Left ventricle myocardium inferior (tissue), 1 donor: ENCODE measurements around the gene SCARB2. TPM values are rescaled to one million over a fixed set of nuclear protein-coding genes. Genes with fewer than 3 reads are reported as not detected.

Experiments
- DNase-seq: peaks from one replicate; pipeline ENCODE4 v3.0.0-alpha.2; 2020
- H3K27ac ChIP-seq: fragments of 200-600 bp; replicated peaks from 2 replicates; pipeline ENCODE4 v1.8.0; 2021
- H3K27me3 ChIP-seq: fragments of 200-600 bp; 2 replicates; pipeline ENCODE4 v1.8.0; 2021; ENCODE audit warnings: low read depth
- H3K36me3 ChIP-seq: fragments of 200-600 bp; 2 replicates; pipeline ENCODE4 v1.8.0; 2021
- H3K4me1 ChIP-seq: fragments of 200-600 bp; 2 replicates; pipeline ENCODE4 v1.8.0; 2021
- H3K4me3 ChIP-seq: fragments of 200-600 bp; 2 replicates; pipeline ENCODE4 v1.8.0; 2021; ENCODE audit warnings: mild to moderate bottlenecking, moderate library complexity
- H3K9me3 ChIP-seq: fragments of 200-600 bp; replicated peaks from 2 replicates; pipeline ENCODE4 v1.8.0; 2021
- intact Hi-C: fragments of 100-400 bp; cut with micrococcal nuclease; formaldehyde crosslinking; loops from one replicate; pipeline ENCODE4 v1.11.0; 2022
- total RNA-seq: library from RNA; stranded (reverse); fragmentation: NEBNext Ultra II Directional; extraction: Animal tissue kit (Norgen Biotek cat#: 25700); gene quantifications from one replicate; pipeline ENCODE4 v1.2.1, GENCODE V29; 2021
- TF ChIP-seq, protein P1 (sequence below): fragments of 200-600 bp; IDR thresholded peaks from 2 replicates; pipeline ENCODE4 v1.8.0; 2021; ENCODE audit warnings: antibody characterized with exemption, mild to moderate bottlenecking, borderline replicate concordance
- donor health status: DM: no; HTN: yes; CAD: no; lungs with severe emphysema.

The SCARB2 gene
- total RNA-seq, 1 donor from 2014 or later: 87.4 TPM

GRCh38 chr4:76153356-76153755 is 60.3 kb downstream of the SCARB2 start:
- intact Hi-C loops: no loop called here
- H3K4me1 ChIP-seq: peaks cover 27% of the 10 kb centered on the region
- no peak overlapping the region for H3K4me3 ChIP-seq
- H3K27ac ChIP-seq: no peak overlapping the region
- no peaks in the 10 kb centered on the region for H3K9me3 ChIP-seq
- peaks cover 2% of the 10 kb centered on the region for H3K36me3 ChIP-seq
- no peak for DNase-seq
- TF ChIP-seq, protein P1, sequence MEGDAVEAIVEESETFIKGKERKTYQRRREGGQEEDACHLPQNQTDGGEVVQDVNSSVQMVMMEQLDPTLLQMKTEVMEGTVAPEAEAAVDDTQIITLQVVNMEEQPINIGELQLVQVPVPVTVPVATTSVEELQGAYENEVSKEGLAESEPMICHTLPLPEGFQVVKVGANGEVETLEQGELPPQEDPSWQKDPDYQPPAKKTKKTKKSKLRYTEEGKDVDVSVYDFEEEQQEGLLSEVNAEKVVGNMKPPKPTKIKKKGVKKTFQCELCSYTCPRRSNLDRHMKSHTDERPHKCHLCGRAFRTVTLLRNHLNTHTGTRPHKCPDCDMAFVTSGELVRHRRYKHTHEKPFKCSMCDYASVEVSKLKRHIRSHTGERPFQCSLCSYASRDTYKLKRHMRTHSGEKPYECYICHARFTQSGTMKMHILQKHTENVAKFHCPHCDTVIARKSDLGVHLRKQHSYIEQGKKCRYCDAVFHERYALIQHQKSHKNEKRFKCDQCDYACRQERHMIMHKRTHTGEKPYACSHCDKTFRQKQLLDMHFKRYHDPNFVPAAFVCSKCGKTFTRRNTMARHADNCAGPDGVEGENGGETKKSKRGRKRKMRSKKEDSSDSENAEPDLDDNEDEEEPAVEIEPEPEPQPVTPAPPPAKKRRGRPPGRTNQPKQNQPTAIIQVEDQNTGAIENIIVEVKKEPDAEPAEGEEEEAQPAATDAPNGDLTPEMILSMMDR: no peak
- no peaks in the 10 kb centered on the region for H3K27me3 ChIP-seq

DNA sequence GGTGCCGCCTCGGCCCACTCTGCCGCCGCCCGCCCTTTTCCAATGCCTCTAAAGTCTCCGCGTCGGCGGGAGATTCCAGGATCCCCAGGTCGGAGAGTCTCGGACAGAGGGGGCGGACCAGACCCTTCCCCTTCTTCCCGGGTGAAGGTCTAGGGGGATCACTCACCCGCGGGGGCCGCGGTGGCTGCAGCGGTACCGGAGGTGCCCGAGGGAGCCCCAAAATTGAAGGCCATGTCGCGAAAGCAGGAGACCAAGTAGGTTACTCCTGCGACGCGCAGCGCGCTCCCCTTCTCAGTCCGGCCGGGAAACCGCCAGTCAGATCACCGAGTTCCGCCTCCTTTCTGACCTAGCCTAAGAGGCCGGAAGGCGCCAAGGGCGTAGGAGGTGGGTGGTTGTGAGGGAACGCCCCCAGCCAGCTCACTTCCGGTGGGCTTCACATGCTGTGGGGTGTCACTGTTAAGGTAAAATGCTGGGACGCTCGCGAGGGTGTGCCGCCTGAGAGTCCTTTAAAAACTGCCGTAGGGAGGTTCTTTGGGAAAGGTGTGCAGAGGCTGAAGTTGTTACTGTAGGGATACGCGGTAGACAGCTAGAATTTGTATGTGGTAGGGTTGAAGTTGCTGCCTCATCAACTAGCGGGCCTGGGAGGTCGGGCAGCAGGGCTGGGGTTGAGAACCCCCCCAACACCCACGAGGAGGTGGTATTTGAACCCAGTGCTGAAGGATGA is 65.3 kb downstream of the SCARB2 start, which contains the start of gene NUP54:
NUP54 (minus strand) TSS at position 256 of the 724 bp plus-strand sequence; CDS start at position 233, 23 bp downstream.
- Histone ChIP-seq H3K4me1 (peaks cover 53% of the 10 kb centered on the region), H3K4me3 (peak within 1 kb of the TSS; percentile 98), H3K27me3 (no peaks in the 10 kb centered on the region), H3K9me3 (no peaks in the 10 kb centered on the region), H3K27ac (peak within 1 kb of the TSS; percentile 93), H3K36me3 (peaks cover 8% of the 10 kb centered on the region)
- TF ChIP-seq, protein P1: no peak
- intact Hi-C loops: no loop called here
- peak; percentile 94 for DNase-seq

GRCh38 chr4:76147454-76148141 is 66.0 kb downstream of the SCARB2 start:
- Histone ChIP-seq H3K4me3 (peak overlapping the region; percentile 98), H3K27me3 (no peaks in the 10 kb centered on the region), H3K27ac (peak overlapping the region; percentile 93), H3K9me3 (no peaks in the 10 kb centered on the region), H3K4me1 (peaks cover 53% of the 10 kb centered on the region), H3K36me3 (peaks cover 15% of the 10 kb centered on the region)
- TF ChIP-seq, protein P1: no peak
- intact Hi-C loops: no loop called here
- peak; percentile 18 for DNase-seq

GRCh38 chr4:76144546-76144945 is 69.1 kb downstream of the SCARB2 start:
- H3K36me3 ChIP-seq: peaks cover 45% of the 10 kb centered on the region
- intact Hi-C loops: no loop called here
- H3K27me3 ChIP-seq: no peaks in the 10 kb centered on the region
- DNase-seq: no peak
- peaks cover 48% of the 10 kb centered on the region for H3K4me1 ChIP-seq
- TF ChIP-seq, protein P1: no peak
- H3K27ac ChIP-seq: no peak overlapping the region
- H3K4me3 ChIP-seq: no peak overlapping the region
- H3K9me3 ChIP-seq: no peaks in the 10 kb centered on the region

GRCh38 chr4:76141241-76141640 is 72.4 kb downstream of the SCARB2 start:
- H3K9me3 ChIP-seq: no peaks in the 10 kb centered on the region
- no peaks in the 10 kb centered on the region for H3K27me3 ChIP-seq
- H3K4me1 ChIP-seq: peaks cover 16% of the 10 kb centered on the region
- DNase-seq: no peak
- H3K4me3 ChIP-seq: no peak overlapping the region
- peaks cover 70% of the 10 kb centered on the region for H3K36me3 ChIP-seq
- H3K27ac ChIP-seq: no peak overlapping the region
- intact Hi-C loops: no loop called here
- TF ChIP-seq, protein P1: no peak
